GM21576 (cell line): ENCODE measurements around the gene XCR1.

ENCODE experiments used
- ATAC-seq: cut with Tn5 transposase; IDR thresholded peaks from one replicate; pipeline ENCODE4 v1.9.1; 2021; ENCODE audit warnings: mild to moderate bottlenecking, moderate library complexity; ENCODE audit not compliant: unreplicated experiment

XCR1 gene

DNA sequence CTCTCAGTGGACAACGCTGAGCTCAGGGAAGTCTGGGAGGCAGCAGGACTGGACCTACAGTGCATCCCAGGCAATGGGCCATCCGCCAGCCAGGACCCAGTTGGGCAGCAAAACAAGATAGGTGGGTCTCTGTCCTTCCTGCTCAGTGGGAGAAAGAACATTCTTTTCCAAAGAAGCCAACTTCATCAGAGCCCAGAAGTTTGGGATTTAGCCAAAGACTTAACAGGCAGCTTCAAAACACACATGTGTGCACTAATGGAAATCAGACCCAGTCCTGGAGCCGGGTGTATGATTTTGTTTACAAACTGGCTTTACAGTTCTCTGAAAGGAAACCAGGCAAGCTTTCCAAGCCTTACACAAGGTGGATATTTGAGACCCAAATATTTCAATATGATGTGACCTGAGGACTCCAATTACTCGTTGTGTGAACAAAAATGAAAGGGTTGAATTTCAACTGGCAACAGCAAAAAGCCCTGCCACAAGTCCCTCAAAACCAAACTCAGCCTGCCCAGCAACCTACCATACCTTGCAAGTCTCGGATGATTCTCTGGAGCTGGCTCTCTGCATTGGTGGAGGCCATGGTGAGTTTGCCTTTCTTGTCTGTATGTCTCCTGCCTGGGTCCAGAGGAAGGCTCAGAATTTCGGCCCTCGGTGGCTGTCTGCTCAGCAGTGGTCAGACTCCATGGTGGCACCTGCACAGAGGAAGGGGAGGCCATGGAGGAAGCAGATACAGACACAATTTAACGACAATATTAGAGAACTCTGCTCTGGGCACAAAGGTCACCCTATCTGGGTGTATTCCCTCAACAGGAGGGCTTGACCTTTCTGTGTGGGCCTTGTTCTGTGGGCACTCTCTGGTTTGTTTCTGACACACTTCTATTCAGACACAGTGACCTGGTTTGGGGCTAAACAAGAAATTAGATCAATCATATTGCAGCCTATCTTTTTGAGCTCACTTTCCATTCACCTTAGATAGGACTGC, 42.7 kb downstream of the XCR1 start:
- no peak for ATAC-seq

DNA sequence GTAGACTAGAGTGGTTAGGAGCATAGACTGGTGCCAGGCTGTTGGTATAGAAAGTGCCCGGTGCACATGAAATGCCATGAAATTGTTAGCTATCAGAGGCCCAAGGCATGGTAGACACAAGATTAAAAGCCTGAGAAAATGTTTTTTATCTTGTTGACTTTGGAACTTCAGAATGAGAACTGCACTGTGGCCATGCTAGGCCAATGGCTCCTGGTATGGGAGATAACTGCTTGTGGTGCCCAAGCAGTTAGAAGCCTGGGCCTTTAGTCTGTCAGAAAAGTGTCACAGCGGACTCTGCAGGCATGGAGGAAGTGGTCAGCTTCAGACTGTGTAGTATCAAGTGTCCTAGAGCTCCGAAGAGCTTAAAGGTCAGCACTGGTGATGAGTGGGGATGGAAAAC, 43.5 kb downstream of the XCR1 start:
- ATAC-seq, result no peak

DNA sequence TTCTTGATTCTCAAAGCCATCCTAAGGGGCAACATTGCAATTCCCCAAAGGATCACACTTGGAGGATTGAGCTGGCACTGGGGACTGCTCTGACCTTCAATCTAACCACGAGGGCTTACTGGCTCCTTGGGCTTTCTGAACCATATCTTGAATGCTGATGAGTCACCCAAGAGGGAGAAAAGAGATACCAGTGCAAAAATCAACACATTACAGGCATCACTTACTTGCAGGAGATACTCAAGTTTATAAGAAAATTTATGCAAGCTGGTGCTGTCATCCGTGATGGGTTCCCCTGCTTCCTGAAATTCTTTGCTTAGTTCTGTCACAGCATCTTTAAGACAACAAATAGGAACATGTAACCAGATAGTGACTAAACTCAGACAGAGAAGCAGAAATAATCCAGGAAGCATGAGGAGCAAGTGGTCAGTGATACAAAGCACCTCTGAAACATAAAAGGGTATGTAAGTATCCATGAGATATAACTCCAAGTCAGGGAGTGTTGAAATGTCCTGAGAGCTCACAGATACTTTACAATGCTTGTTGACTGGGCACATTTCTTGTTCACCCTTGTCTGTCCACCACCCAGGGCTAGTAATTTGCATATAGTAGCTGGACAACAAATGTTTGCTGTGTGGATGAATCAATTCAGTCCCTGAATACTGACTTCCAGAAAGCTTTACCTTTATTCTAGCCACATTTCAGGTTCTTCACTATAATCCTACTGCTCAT, 45.8 kb downstream of the XCR1 start:
- no peak for ATAC-seq

DNA sequence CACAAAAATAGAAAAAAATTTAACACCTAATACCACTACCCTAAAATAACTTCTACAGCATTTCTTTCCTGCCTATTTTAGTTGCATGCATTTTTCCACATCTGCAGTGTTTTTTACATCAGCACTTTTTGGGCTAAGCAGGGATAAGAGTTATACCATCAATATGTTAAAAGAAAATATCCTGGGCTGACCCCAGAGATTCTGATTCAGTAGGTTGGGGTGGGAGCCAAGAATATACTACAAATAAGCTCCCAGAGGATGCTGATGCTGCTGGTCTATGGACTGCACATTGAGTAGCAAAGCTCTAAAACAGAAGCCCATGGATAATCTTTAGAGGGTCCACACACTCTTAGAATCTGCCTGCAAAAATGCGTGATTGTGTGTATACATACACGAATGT, 46.5 kb downstream of the XCR1 start:
- ATAC-seq, result no peak

DNA sequence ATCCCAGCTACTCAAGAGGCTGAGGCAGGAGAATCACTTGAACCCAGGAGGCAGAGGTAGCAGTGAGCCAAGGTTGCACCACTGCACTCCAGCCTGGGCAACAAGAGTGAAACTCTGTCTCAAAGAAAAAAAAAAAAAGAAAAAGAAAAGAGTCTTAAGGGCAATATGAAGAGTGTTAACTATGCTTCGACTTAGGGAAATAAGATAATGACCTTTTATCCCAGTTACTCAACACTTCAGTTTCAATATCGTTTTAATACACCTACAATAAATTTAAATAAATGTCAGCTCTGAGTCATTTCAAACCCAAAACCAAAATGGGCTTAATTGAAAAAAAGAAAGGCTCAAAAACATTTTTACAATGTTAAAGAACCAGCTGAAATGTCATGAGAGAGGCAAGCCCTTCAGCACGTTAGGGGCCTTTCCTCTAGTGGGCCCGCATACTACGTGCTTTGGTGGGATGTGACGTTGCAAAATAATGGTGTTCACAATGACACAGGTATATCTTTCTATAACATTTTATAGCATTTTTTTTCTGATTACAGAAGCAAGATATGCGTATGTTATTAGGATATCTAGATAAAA, 47.0 kb downstream of the XCR1 start:
- ATAC-seq, result no peak

DNA sequence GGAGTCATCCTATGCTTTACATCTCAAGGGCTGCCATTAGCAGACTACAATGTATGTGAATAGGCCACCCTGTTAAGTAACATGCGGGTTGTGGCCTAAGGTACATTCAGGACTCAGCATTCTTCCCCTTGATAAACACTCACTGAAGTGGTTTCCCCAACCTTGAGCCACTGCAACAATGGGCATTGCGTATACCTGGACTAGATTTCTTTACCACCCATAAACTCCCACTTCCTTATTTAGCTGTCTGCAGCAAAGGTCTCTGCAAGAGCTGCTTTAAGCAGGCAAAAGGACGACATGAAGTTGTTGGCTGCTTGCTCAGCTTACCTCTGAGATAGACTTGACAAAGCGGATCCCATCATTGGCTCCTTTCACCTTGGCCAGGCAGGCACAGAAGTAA, 47.9 kb downstream of the XCR1 start:
- ATAC-seq, result no peak

DNA sequence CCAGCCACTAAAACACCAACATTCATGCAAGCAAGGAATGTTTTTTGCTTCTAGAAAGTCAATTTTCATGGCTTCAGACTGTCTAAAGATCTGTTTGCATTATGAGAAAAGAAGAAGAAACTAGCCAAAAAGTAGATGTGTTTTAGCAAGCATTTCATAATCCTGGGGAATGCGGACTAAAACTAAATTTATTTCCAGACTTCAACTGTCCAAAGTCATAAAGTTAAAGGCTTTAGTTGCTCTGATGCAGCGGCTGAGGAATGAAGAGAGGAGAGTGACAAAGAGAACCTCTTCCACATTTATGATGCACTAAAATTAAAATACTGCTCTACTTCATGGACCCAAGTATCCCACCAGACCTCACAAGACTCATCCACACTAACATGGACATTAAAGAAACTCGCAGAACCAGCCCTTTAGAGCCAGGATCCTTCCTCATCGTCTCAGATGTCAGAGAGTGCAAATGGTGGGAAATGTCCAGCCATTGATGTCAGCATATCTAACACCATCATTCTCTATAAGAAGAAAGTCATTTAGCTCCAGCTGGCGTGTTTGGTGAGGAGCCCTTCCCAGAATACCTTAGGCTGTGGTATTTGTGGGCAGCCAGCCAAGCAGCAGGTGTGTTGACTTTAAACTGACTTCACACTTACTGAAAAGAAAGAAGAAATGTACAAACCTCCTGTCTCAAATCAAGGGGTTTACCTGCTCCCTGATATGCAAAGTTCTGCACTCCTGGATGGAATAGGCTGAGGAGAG, 49.1 kb downstream of the XCR1 start:
- ATAC-seq, result no peak

DNA sequence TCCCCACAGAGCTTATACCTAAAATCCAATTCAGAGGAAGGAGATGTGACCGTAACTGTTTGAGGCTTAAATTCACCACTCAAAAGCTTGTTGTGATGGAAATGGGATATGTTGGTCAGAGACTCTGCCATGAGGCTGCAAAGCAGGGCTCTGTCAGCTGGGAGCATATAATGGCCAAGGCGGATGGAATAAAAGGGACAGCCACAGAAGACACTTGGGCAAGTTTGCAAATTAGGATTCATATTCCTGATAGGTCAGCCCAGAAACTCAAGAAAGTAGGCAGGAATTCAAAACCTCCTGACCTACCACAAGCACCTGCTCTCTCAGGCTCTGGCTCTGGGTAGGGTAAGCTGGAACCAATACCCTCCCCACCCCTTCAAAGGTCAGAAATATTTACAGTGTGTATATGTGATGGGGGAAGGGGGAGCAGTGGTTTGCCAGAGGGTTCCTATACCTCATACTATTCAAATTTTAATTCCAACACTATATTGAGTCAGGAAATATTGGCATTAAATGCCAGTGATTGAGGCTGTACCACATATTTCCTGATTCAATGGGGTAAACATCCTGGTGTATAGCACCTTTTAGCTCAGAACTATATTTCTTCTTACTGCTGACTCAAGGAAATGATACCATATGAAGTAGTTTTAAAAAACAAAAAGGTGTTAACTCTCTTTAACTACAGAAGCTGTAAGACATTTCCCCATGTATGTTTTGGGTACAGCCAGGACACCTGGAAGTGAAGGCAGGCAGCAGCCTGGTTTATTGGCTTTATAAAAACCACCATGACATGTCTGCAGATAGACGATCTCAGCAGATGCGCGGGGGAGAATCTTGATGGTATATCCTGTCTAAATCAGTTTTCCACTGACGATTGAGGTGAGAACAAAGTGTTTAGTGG, 50.8 kb downstream of the XCR1 start:
- ATAC-seq, result no peak

DNA sequence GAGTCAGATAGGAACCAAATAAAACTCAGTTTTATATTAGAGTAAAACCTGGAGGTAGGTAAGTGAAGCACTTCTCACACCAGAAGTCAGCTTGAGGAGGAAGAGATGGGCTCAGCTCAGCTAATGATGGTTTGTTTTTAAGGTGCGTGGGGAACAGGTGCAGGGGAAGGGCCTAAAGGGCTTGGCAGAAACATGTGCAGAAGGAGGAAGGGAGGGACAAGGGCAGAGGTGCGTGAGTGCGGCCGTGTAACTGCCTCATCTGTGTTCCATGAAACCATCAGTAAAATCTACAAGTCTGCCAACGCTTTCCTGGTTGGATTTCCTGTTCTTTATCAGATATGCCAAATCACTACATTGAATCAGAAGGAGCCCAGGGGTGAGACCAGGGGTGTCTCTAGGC, 51.6 kb downstream of the XCR1 start:
- ATAC-seq, result no peak

DNA sequence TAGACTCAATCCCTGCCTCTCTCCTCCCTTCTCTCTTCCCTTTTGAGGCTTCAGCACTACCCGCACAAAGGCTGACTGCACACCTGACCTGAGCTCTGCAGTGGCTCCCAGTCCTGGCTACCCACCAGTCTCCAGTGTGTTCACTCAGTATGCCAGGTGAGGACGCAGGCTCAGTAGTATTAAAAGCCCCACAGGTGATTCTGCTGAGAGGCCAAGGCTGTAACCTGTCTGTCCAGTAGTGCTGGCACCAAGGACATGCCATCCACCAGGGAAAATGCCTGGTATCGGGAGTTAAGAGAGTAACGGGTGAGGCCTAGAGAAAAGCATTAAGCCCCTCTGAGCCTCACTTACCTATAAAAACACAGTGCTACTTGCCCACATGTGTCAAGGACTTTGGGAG, 52.6 kb downstream of the XCR1 start:
- no peak for ATAC-seq

DNA sequence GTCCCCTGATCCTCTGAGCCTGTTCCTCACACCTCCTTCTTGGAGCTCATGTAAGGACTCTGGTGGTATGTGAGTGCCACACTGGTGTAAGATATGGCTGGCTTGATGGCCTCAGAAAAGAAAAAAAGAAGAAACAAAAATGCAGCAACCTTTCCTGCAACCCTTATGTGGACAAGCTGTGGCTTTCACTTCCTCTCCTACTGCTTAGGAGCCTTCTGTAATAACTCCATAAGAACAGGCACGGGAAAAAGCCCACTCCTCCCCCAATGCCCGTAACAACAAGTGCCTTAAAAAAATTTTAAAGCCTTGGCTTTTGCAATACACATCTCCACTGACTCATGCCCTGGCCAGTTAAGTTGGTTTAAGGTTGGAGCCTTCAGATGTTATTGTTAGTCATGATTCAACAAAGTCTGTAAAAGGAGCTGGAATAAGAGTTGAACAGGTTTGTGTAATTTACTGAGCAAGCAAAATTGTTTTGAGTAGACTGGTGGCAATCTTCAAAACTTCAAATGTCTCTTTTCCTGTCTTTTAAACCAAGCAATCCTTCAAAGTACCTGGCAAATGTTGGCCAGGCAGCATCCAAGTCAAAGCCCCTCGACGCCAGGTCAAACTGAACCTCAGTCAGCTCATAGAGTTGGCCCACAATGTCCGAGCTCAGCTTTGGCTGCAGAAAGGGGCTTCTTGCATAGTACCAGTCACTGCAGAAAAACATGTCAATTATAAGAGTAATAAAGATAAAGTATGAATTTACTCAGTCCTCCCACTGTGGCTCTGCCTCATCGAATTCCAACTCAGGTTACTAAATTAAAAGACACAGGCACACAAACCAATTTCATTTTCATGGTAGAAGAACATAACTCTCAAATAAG, 54.5 kb downstream of the XCR1 start:
- peak; percentile 55 for ATAC-seq

DNA sequence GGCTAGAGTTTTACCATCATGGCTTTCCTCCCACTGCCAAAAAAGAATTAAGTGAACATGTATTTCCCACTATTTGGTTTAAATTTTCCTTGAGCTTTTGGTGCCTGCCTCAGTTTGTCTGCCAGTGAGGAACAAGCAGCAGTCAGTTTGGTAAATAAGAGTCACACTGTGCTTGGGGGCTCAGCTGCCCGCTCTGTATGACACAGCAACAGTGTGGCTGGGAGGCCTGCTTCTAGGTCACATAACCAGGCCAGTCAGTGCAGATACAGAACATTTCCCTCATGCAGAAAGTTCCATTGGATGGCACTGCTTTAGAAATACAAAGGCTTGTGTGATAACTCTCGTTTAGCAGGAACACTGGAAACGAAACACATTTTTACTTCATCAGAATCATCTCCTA, 57.3 kb downstream of the XCR1 start:
- no peak for ATAC-seq

DNA sequence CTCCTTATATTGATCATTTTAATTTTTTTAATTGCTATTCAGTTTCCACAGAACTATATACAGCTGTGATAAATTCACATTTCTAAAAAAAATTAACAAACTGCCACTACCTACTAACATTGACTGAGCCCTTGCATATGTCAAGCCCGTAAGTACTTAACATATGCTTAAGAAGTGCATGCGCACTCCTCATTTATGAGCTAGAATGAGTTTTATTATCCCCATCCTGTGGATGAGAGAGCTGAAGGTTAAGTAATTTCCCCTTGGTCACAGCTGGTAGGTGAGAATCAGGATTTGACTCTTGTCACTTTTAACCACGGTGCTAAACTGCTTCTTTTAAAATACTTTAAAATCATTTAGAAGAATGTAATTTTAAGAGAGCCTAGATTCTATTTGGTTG, 58.2 kb downstream of the XCR1 start:
- ATAC-seq, result no peak

DNA sequence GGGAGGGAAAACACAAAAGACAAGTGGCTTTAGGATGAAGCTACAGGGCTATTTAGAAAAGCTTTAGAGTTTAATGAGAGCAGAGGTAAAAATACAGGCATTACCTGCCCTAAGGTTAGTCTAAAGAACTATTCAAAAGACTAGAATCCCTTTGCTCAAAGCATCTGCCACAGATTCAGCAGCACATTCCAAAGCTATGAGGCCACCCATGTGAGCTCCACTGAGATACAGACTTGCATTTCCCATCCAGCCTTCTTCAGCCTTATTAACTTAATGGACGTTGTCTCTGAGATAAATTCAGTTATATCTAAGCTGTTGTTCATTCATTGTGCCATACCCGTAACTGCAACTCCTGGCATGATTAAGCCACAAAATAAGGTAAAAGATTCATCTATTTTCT, 58.6 kb downstream of the XCR1 start:
- ATAC-seq, result no peak

DNA sequence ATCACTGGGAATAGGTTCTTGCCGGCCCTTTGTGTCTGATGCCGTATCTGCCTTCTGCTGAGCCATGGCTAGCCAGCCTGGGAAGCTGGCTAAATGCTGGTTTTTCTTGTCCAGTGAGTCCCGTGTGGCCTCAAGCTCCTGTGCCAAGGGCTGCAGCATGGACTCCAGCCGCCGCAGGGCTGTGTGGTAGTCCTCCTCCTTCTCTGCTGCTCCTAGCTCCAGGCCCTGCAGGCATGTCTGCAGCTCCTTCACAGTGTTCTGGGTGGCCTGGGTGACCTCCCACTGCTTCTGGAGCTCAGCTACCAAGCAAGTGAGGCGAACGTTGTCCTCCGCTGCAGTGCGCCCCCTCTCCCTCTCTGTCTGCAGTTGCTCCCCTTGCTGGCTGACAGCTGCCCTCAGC, 59.1 kb downstream of the XCR1 start:
- no peak for ATAC-seq

DNA sequence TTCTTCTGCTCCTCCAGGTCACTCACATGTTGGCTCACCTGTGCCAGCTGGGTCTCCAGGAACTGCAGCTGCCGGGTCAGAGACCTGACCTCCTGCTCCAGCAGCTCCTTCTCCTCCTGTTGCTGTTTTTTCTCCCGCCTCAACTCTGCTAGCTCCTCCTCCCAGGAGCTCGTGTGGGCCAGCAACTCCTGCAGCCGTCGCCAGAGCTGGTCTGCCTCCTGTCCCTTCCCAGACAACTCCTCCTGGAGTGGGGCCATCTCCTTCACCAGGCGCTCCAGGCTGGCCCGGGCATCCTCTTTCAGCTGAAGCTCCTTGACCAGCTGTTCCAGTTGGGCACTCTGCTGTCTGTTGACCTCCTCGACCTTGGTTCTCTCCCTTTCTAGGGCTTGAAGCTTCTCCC, 59.6 kb downstream of the XCR1 start:
- no peak for ATAC-seq
